HFFc6 (cell line): ENCODE measurements around the gene FCHO1. TPM values are rescaled to one million over a fixed set of nuclear protein-coding genes. Genes with fewer than 3 reads are reported as not detected.
A peak's percentile ranks its signal among the peaks of the same experiment; 100 is the strongest.

ENCODE experiments used
- DNase-seq: peaks from one replicate; pipeline ENCODE4 v3.0.0-alpha.2; 2018
- H3K27ac Mint-ChIP-seq: 2 replicates; pipeline ENCODE4 v1.8.0; 2020; ENCODE audit warnings: mild to moderate bottlenecking, mixed read lengths
- H3K27me3 Mint-ChIP-seq: 2 replicates; pipeline ENCODE4 v1.8.0; 2021; ENCODE audit warnings: mild to moderate bottlenecking, moderate library complexity, mixed read lengths; ENCODE audit not compliant: insufficient read depth
- H3K36me3 Mint-ChIP-seq: 2 replicates; pipeline ENCODE4 v1.8.0; 2021; ENCODE audit warnings: low read depth, mixed read lengths
- H3K4me1 Mint-ChIP-seq: 2 replicates; pipeline ENCODE4 v1.8.0; 2020; ENCODE audit warnings: low read depth, mixed read lengths
- H3K4me3 Mint-ChIP-seq: 2 replicates; pipeline ENCODE4 v1.8.0; 2020; ENCODE audit warnings: mild to moderate bottlenecking, moderate library complexity, mixed read lengths
- H3K9me3 Mint-ChIP-seq: 2 replicates; pipeline ENCODE4 v1.8.0; 2020; ENCODE audit warnings: mild to moderate bottlenecking, mixed read lengths
- total RNA-seq, 6 experiments: library from RNA; stranded (reverse); fragmentation: NEBNext Ultra II Directional; extraction: Animal tissue kit (Norgen Biotek cat#: 25700); gene quantifications; 2 replicates in 1 of 6; 3 replicates in 5 of 6; pipeline ENCODE4 v1.2.3, GENCODE V29; 2021
- TF ChIP-seq, protein P1 (sequence below): fragments of 200-600 bp; sonication (generic); IDR thresholded peaks from 2 replicates; pipeline ENCODE4 v1.5.0; 2021; ENCODE audit warnings: antibody characterized with exemption, mild to moderate bottlenecking

Gene FCHO1
- total RNA-seq, 6 experiments from 2014 or later = 0.31 to 1.1 (median 0.40) TPM

DNA sequence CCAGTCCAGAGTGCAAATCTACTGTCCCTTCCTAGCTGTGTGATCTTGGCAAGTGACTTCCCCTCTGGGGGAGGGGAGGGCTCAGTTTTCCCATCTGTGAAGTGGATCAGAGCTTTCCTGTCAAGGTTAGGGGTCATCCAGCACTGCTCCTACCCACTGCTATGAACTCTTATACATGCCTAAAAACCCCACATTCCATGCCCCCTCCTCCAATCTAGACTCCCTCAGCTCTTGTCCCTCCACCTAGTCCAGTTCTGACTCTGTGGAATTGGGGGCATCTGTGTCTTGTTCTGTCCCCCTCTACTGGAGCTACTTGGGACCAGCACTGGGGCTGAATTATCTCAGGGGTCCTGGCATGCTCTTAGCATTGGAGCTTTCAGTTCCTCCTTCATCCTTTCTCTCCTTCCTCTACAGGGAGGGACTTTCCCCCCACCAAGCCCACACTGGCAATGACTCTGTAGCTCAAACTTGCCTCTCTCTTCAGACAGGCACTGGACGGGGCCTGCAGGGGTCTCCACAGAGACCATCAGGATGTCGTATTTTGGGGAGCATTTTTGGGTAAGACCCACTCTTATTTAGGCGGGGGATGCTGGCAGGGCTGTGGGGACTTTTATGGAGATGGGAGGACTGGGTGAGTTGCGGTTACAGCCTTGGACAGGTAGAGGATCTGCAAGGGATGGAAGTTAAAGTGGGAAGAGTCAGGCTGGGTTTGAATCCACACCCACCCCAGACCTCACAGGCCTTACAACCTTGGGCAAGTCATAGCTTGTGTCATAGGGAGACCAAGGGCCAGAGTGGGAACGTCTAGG, 3.6 kb downstream of the FCHO1 start:
- H3K9me3 Mint-ChIP-seq = no peaks in the 10 kb centered on the region
- peaks cover 6% of the 10 kb centered on the region for H3K4me1 Mint-ChIP-seq
- DNase-seq = no peak
- peaks cover 15% of the 10 kb centered on the region for H3K27me3 Mint-ChIP-seq
- no peaks in the 10 kb centered on the region for H3K36me3 Mint-ChIP-seq
- H3K4me3 Mint-ChIP-seq = no peak overlapping the region
- H3K27ac Mint-ChIP-seq = no peak overlapping the region
- TF ChIP-seq, protein P1, sequence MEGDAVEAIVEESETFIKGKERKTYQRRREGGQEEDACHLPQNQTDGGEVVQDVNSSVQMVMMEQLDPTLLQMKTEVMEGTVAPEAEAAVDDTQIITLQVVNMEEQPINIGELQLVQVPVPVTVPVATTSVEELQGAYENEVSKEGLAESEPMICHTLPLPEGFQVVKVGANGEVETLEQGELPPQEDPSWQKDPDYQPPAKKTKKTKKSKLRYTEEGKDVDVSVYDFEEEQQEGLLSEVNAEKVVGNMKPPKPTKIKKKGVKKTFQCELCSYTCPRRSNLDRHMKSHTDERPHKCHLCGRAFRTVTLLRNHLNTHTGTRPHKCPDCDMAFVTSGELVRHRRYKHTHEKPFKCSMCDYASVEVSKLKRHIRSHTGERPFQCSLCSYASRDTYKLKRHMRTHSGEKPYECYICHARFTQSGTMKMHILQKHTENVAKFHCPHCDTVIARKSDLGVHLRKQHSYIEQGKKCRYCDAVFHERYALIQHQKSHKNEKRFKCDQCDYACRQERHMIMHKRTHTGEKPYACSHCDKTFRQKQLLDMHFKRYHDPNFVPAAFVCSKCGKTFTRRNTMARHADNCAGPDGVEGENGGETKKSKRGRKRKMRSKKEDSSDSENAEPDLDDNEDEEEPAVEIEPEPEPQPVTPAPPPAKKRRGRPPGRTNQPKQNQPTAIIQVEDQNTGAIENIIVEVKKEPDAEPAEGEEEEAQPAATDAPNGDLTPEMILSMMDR = no peak

DNA sequence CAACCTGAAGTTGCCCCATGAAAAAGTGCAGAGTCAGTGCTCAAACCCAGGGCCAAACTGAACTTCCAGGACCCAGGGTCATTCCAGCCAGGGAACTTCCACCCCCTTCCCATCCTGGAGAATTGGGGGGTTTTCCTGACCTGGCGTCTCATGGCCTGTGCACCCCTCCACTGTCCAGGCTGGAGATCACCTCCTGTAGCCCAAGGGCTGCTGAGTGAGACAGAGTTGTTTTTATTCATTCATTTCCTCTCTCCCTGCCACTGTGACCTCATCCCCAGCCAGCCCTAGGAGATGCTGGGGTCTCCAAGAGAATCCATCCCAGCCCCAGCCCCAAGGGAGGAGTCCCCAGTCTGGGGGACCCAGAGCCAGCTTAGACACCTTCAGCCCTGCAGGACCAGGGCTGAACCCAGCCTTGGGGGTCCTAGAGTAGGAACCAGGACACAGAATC, 4.2 kb downstream of the FCHO1 start:
- H3K36me3 Mint-ChIP-seq = no peaks in the 10 kb centered on the region
- TF ChIP-seq, protein P1 = no peak
- H3K27me3 Mint-ChIP-seq = peaks cover 19% of the 10 kb centered on the region
- H3K9me3 Mint-ChIP-seq = no peaks in the 10 kb centered on the region
- H3K27ac Mint-ChIP-seq = no peak overlapping the region
- no peak for DNase-seq
- H3K4me3 Mint-ChIP-seq = no peak overlapping the region
- peaks cover 6% of the 10 kb centered on the region for H3K4me1 Mint-ChIP-seq

DNA sequence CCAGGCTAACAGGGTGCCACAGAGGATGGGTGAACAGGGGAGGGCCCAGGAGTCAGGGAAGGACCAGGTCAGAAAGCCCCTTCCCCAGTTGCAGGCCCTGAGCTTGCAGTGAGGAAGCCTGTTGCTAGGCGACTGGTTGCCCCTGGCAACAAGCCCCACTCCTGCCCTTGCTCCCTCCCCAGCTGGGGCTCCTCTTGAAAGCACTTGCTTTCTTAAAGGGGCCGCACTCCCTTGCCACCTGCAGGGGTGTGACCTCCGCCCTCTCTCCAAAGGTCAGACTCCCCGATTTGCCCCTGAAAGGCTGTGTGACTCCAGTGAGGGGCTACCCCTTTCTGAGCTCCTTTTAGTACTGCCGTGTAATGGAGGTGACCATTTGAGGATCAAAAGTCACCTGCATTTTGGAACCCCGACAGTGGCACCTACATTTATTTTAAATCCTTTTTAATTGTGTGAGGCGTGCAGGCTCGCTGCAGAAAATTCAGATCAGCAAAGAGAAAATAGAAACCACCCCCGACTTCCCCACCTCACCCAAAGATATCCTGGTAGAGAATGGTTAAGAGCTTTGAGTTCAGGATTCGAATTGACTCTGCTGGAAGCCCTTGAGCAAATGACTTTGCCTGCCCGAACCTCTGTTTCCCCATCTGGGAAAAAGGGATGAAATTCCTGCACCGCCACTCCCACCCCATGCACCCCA, 4.8 kb downstream of the FCHO1 start:
- H3K9me3 Mint-ChIP-seq = no peaks in the 10 kb centered on the region
- peaks cover 6% of the 10 kb centered on the region for H3K4me1 Mint-ChIP-seq
- H3K27me3 Mint-ChIP-seq = peaks cover 19% of the 10 kb centered on the region

DNA sequence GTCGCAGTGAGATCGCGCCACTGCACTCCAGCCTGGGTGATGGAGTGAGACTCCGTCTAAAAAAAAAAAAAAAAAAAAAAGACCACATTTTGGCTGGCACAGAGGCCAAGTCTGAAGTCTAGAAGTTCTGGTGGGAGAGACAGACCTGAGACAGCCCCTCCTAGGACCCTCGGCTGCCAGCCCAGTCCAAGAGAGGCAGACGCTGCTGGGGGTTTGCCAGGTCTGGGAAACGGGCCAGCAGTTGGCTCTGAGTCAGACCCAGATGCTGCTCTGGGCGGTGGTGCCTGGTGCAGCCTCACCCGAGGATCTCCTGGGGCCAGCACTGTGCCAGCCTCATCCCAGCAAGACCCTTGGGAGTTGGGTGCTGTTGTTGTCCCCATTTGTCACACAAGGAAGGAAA, 5.8 kb downstream of the FCHO1 start:
- H3K4me1 Mint-ChIP-seq = peaks cover 6% of the 10 kb centered on the region
- peaks cover 19% of the 10 kb centered on the region for H3K27me3 Mint-ChIP-seq
- DNase-seq = peak; percentile 46
- H3K36me3 Mint-ChIP-seq = no peaks in the 10 kb centered on the region
- TF ChIP-seq, protein P1 = no peak
- H3K4me3 Mint-ChIP-seq = no peak overlapping the region
- no peak overlapping the region for H3K27ac Mint-ChIP-seq
- no peaks in the 10 kb centered on the region for H3K9me3 Mint-ChIP-seq

More for the DNA sequence above, 4.8 kb downstream of the FCHO1 start:
- TF ChIP-seq, protein P1 = no peak
- no peak for DNase-seq
- no peak overlapping the region for H3K4me3 Mint-ChIP-seq
- no peak overlapping the region for H3K27ac Mint-ChIP-seq
- no peaks in the 10 kb centered on the region for H3K36me3 Mint-ChIP-seq

DNA sequence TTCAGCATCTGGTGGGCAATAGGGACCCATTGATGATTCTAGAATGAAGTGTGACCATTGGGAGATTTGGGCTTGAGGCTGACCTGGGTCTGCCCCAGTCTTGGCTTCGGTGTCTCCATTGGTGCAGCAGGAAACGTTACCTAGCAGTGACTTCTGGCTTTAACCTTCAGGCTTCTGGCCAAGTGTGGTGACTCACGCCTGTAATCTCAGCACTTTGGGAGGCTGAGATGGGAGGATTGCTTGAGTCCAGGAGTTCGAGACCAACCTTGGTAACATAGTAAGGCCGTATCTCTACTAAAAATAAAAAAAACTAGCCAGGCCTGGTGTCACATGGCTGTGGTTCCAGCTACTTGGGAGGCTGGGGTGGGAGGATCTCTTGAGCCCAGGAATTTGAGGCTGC, 7.2 kb downstream of the FCHO1 start:
- Mint-ChIP-seq H3K36me3 (no peaks in the 10 kb centered on the region), H3K9me3 (no peaks in the 10 kb centered on the region), H3K27ac (no peak overlapping the region), H3K4me3 (no peak overlapping the region), H3K4me1 (peaks cover 6% of the 10 kb centered on the region), H3K27me3 (peaks cover 19% of the 10 kb centered on the region)
- no peak for DNase-seq
- TF ChIP-seq, protein P1 = no peak
